ENCODE results near the gene ZRANB3. TPM values are rescaled to one million over a fixed set of nuclear protein-coding genes. Genes with fewer than 3 reads are reported as not detected.
A peak's percentile ranks its signal among the peaks of the same experiment; 100 is the strongest.

Gene ZRANB3
- total RNA-seq, 1 donor from 2014 or later, result 8.9 TPM

DNA sequence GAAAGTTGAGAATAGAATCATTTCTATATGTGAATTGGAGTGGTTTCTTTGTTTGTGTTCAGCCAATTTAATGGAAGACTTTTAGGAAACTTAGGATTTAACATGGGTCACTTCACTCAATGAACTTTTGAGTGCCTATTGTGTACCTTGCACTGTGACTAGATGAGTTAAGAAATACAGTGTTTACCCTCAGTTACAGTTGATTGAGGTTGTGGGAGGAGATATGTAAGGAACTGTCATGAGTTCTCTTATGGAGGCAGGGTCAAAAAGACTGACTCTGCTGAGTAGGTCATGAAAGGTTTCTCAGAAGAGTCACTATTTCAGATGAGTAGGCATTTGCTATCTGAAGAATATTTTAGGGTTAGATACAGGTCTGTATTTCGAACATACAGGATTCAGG is 380.3 kb downstream of the ZRANB3 start:
- TF ChIP-seq, protein P1, sequence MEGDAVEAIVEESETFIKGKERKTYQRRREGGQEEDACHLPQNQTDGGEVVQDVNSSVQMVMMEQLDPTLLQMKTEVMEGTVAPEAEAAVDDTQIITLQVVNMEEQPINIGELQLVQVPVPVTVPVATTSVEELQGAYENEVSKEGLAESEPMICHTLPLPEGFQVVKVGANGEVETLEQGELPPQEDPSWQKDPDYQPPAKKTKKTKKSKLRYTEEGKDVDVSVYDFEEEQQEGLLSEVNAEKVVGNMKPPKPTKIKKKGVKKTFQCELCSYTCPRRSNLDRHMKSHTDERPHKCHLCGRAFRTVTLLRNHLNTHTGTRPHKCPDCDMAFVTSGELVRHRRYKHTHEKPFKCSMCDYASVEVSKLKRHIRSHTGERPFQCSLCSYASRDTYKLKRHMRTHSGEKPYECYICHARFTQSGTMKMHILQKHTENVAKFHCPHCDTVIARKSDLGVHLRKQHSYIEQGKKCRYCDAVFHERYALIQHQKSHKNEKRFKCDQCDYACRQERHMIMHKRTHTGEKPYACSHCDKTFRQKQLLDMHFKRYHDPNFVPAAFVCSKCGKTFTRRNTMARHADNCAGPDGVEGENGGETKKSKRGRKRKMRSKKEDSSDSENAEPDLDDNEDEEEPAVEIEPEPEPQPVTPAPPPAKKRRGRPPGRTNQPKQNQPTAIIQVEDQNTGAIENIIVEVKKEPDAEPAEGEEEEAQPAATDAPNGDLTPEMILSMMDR (IDR thresholded peaks at IDR 0.05; ENCODE audit: insufficient read depth, low read depth, low read length), result no peak
- TF ChIP-seq EZH2 (IDR thresholded peaks at IDR 0.05; ENCODE audit: insufficient read depth, low read length), result no peak
- Mint-ChIP-seq H3K27me3 (ENCODE audit: low read depth, unreplicated experiment) (no peaks in the 10 kb centered on the region), H3K4me3 (ENCODE audit: unreplicated experiment) (no peak overlapping the region), H3K27ac (ENCODE audit: unreplicated experiment) (no peak overlapping the region), H3K4me1 (ENCODE audit: low read depth, unreplicated experiment) (peaks cover 19% of the 10 kb centered on the region), H3K36me3 (ENCODE audit: low read depth, unreplicated experiment) (peaks cover 12% of the 10 kb centered on the region), H3K9me3 (ENCODE audit: unreplicated experiment) (no peaks in the 10 kb centered on the region)
- FAIRE-seq (no peak), DNase-seq (ENCODE audit: low read depth) (no peak)
- H3K4me1 ChIP-seq (ENCODE audit: insufficient read depth, low read length), result no peaks in the 10 kb centered on the region
- no peak overlapping the region for H2AFZ ChIP-seq (ENCODE audit: low read depth, low read length)
- H4K20me1 ChIP-seq (ENCODE audit: insufficient read depth, low read length), result peaks cover 10% of the 10 kb centered on the region
- H3K79me2 ChIP-seq (ENCODE audit: insufficient read depth, low read length), result peaks cover 4% of the 10 kb centered on the region
- no peak overlapping the region for H3K27ac ChIP-seq (ENCODE audit: low read depth, low read length)
- peaks cover 34% of the 10 kb centered on the region for H3K36me3 ChIP-seq (ENCODE audit: insufficient read depth, low read length)
- H3K9ac ChIP-seq (ENCODE audit: low read length), result no peak overlapping the region
- no peaks in the 10 kb centered on the region for H3K9me3 ChIP-seq (ENCODE audit: insufficient read depth, low read depth, low read length)
- no peaks in the 10 kb centered on the region for H3K27me3 ChIP-seq (ENCODE audit: insufficient read depth, low read length)
- no peak overlapping the region for H3K4me3 ChIP-seq (ENCODE audit: insufficient read depth, low read depth, low read length)
- H3K4me2 ChIP-seq (ENCODE audit: low read length), result no peak overlapping the region

DNA sequence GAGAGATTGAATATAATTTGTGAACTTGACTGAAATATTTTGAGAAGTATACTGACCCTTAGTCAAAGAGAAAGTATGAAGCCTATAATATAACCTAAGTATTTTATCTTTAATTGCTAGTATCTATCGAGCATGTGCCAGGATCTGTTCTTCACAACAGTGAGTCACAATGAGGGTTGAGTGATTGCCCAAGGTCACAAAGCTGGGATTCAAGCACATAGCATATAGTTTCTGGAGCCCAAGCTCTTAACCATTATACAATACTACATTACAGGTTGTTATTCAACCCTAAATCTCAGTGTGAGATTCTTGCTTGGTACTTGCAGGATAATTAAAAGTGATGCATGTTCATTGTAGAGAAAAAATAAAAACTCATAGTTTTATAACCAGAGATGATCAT is 381.8 kb downstream of the ZRANB3 start:
- peak; percentile 30 for DNase-seq (ENCODE audit: low read depth)
- FAIRE-seq, result no peak
- no peak for TF ChIP-seq EZH2 (IDR thresholded peaks at IDR 0.05; ENCODE audit: insufficient read depth, low read length)
- TF ChIP-seq, protein P1 (IDR thresholded peaks at IDR 0.05; ENCODE audit: insufficient read depth, low read depth, low read length), result no peak

DNA sequence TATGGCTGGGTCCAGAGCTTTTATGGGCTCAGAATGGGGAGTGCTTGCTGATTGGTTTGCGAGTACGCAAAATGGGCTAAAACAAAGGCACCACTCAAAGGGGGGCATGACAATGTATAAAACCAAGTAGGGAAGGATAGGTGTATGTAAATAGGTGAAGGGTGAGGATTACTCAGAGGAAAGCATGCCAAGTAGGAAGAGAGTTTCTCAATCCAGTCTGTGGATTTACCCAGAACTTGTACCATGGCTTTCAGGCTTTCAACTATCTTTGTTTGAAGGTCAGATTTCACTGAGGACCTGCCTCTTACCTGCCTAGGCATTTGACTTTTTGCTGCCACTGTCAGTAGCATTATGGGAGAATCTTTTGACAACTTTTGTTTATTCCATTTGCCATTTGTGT is 386.7 kb downstream of the ZRANB3 start:
- Histone ChIP-seq H3K79me2 (ENCODE audit: insufficient read depth, low read length) (peaks cover 42% of the 10 kb centered on the region), H3K9me3 (ENCODE audit: insufficient read depth, low read depth, low read length) (no peaks in the 10 kb centered on the region), H4K20me1 (ENCODE audit: insufficient read depth, low read length) (peaks cover 25% of the 10 kb centered on the region), H3K36me3 (ENCODE audit: insufficient read depth, low read length) (peaks cover 4% of the 10 kb centered on the region), H3K4me2 (ENCODE audit: low read length) (no peak overlapping the region), H3K9ac (ENCODE audit: low read length) (no peak overlapping the region), H3K27me3 (ENCODE audit: insufficient read depth, low read length) (no peaks in the 10 kb centered on the region), H2AFZ (ENCODE audit: low read depth, low read length) (no peak overlapping the region), H3K4me3 (ENCODE audit: insufficient read depth, low read depth, low read length) (no peak overlapping the region), H3K27ac (ENCODE audit: low read depth, low read length) (no peak overlapping the region), H3K4me1 (ENCODE audit: insufficient read depth, low read length) (no peaks in the 10 kb centered on the region)
- Mint-ChIP-seq H3K27ac (ENCODE audit: unreplicated experiment) (no peak overlapping the region), H3K9me3 (ENCODE audit: unreplicated experiment) (peaks cover 7% of the 10 kb centered on the region), H3K4me1 (ENCODE audit: low read depth, unreplicated experiment) (no peaks in the 10 kb centered on the region), H3K36me3 (ENCODE audit: low read depth, unreplicated experiment) (peaks cover 24% of the 10 kb centered on the region), H3K4me3 (ENCODE audit: unreplicated experiment) (no peak overlapping the region), H3K27me3 (ENCODE audit: low read depth, unreplicated experiment) (no peaks in the 10 kb centered on the region)
- FAIRE-seq, result no peak
- no peak for DNase-seq (ENCODE audit: low read depth)
- no peak for TF ChIP-seq EZH2 (IDR thresholded peaks at IDR 0.05; ENCODE audit: insufficient read depth, low read length)
- TF ChIP-seq, protein P1 (IDR thresholded peaks at IDR 0.05; ENCODE audit: insufficient read depth, low read depth, low read length), result no peak

More for the DNA sequence above, 381.8 kb downstream of the ZRANB3 start:
- H3K9ac ChIP-seq (ENCODE audit: low read length), result no peak overlapping the region
- Mint-ChIP-seq H3K27ac (ENCODE audit: unreplicated experiment) (no peak overlapping the region), H3K4me3 (ENCODE audit: unreplicated experiment) (no peak overlapping the region), H3K36me3 (ENCODE audit: low read depth, unreplicated experiment) (peaks cover 8% of the 10 kb centered on the region), H3K4me1 (ENCODE audit: low read depth, unreplicated experiment) (peaks cover 19% of the 10 kb centered on the region), H3K27me3 (ENCODE audit: low read depth, unreplicated experiment) (no peaks in the 10 kb centered on the region), H3K9me3 (ENCODE audit: unreplicated experiment) (no peaks in the 10 kb centered on the region)
- no peak overlapping the region for H3K27ac ChIP-seq (ENCODE audit: low read depth, low read length)
- H3K36me3 ChIP-seq (ENCODE audit: insufficient read depth, low read length), result peaks cover 29% of the 10 kb centered on the region
- H4K20me1 ChIP-seq (ENCODE audit: insufficient read depth, low read length), result peaks cover 15% of the 10 kb centered on the region
- H3K4me3 ChIP-seq (ENCODE audit: insufficient read depth, low read depth, low read length), result no peak overlapping the region
- no peaks in the 10 kb centered on the region for H3K27me3 ChIP-seq (ENCODE audit: insufficient read depth, low read length)
- no peak overlapping the region for H3K4me2 ChIP-seq (ENCODE audit: low read length)
- no peak overlapping the region for H2AFZ ChIP-seq (ENCODE audit: low read depth, low read length)
- H3K4me1 ChIP-seq (ENCODE audit: insufficient read depth, low read length), result no peaks in the 10 kb centered on the region
- no peaks in the 10 kb centered on the region for H3K9me3 ChIP-seq (ENCODE audit: insufficient read depth, low read depth, low read length)
- peaks cover 15% of the 10 kb centered on the region for H3K79me2 ChIP-seq (ENCODE audit: insufficient read depth, low read length)
